AG04450 (cell line): ENCODE results near the gene OPCML. TPM values are rescaled to one million over a fixed set of nuclear protein-coding genes. Genes with fewer than 3 reads are reported as not detected.

Experiments used
- CTCF ChIA-PET: fragments of 300-600, 350-600 bp; formaldehyde crosslinking; extraction: SDS; loops from one replicate; lab custom pipeline; 2022; ENCODE audit warnings: antibody characterized with exemption, inconsistent platforms; lab: Charles Lee
- POLR2A ChIA-PET: fragments of 350-600 bp; formaldehyde crosslinking; extraction: SDS; loops from one replicate; lab custom pipeline; 2021; ENCODE audit warnings: antibody characterized with exemption, inconsistent platforms; lab: Yijun Ruan, JAX
- DNase-seq: peaks from one replicate; pipeline ENCODE4 v3.0.0-alpha.2; 2011; ENCODE audit warnings: low read depth, low spot score
- H3K27ac ChIP-seq: one replicate; pipeline ENCODE4 v1.5.1; 2012; ENCODE audit warnings: low read depth, low read length, control low read depth
- H3K27me3 ChIP-seq: one replicate; pipeline ENCODE4 v1.6.0; 2012; ENCODE audit warnings: low read length; ENCODE audit not compliant: control insufficient read depth, insufficient read depth
- H3K4me3 ChIP-seq: 2 replicates; pipeline ENCODE4 v1.5.1; 2011; ENCODE audit warnings: mild to moderate bottlenecking, low read depth, low read length, control low read depth
- H3K9me3 ChIP-seq: 2 replicates; pipeline ENCODE4 v1.5.1; 2012; ENCODE audit warnings: low read length; ENCODE audit not compliant: control insufficient read depth, insufficient read depth
- polyA plus RNA-seq: library from polyadenylated mRNA; depleted of rRNA; stranded (reverse); fragments of >200 nt; gene quantifications from 2 replicates; pipeline ENCODE4 v1.2.3, GENCODE V29; 2011
- TF ChIP-seq, protein P1 (sequence below): IDR thresholded peaks from 2 replicates; pipeline ENCODE4 v1.5.1; 2011; ENCODE audit warnings: low read depth, low read length, control low read depth, inconsistent platforms

The OPCML gene
- polyA plus RNA-seq, 1 experiment = 1.1 TPM

DNA sequence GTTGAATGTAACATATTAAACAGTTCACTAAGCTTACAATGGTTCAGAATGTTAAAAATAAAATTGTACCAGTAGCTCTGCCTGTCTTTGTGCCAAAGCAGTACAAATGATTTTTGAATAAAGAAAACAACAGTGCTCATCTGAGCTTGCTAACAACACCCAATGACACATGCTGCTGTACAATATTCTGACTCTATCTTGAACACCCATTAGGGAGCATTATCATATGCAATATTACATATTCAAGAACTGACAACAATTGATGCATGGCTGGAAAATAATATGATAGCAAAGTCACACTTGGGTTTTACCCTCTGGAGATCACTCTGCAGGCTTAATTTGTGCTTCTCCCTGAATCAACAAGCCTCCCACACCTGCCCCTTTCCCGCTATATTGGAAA lies 953.7 kb downstream of the OPCML start:
- CTCF ChIA-PET = interaction anchor here (1.0 kb wide), 1 partner anchor 362 kb away, joined by 3 read pairs; no protein-coding TSS in a partner anchor
- Histone ChIP-seq H3K27ac (no peak overlapping the region), H3K4me3 (no peak overlapping the region), H3K9me3 (no peaks in the 10 kb centered on the region), H3K27me3 (no peaks in the 10 kb centered on the region)
- POLR2A ChIA-PET = no interaction called here
- TF ChIP-seq, protein P1, sequence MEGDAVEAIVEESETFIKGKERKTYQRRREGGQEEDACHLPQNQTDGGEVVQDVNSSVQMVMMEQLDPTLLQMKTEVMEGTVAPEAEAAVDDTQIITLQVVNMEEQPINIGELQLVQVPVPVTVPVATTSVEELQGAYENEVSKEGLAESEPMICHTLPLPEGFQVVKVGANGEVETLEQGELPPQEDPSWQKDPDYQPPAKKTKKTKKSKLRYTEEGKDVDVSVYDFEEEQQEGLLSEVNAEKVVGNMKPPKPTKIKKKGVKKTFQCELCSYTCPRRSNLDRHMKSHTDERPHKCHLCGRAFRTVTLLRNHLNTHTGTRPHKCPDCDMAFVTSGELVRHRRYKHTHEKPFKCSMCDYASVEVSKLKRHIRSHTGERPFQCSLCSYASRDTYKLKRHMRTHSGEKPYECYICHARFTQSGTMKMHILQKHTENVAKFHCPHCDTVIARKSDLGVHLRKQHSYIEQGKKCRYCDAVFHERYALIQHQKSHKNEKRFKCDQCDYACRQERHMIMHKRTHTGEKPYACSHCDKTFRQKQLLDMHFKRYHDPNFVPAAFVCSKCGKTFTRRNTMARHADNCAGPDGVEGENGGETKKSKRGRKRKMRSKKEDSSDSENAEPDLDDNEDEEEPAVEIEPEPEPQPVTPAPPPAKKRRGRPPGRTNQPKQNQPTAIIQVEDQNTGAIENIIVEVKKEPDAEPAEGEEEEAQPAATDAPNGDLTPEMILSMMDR = no peak
- DNase-seq = no peak

DNA sequence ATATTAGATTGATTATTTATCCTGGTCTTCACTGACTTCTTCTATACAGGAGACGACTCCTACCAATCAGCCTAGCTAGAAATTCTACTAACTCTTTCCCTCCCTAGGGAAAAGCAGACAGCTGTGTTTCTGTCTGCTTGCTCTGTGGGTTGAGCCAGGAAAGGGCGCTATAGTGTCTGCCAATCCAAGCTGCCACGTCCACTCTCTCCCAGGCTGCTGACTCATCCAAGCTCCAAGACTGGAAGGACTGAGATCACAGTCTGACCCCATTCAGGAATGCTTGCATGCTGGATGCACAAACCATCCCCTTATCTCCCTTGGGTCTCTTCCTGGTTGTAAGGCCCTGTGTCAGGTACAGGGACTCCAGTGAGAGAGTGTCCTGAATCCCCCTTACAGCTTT lies 955.6 kb downstream of the OPCML start:
- POLR2A ChIA-PET = interaction anchor here (1.1 to 1.4 kb wide), 3 partner anchors 10 to 298 kb away, joined by 3 to 5 read pairs (median 3); no protein-coding TSS in a partner anchor
- Histone ChIP-seq H3K27ac (peak overlapping the region; percentile 42), H3K9me3 (no peaks in the 10 kb centered on the region), H3K4me3 (no peak overlapping the region), H3K27me3 (no peaks in the 10 kb centered on the region)
- CTCF ChIA-PET = interaction anchor here (0.6 to 1.7 kb wide), 3 partner anchors 15 to 364 kb away, joined by 3 to 9 read pairs (median 5); no protein-coding TSS in a partner anchor
- TF ChIP-seq, protein P1 = no peak
- peak; percentile 82 for DNase-seq

DNA sequence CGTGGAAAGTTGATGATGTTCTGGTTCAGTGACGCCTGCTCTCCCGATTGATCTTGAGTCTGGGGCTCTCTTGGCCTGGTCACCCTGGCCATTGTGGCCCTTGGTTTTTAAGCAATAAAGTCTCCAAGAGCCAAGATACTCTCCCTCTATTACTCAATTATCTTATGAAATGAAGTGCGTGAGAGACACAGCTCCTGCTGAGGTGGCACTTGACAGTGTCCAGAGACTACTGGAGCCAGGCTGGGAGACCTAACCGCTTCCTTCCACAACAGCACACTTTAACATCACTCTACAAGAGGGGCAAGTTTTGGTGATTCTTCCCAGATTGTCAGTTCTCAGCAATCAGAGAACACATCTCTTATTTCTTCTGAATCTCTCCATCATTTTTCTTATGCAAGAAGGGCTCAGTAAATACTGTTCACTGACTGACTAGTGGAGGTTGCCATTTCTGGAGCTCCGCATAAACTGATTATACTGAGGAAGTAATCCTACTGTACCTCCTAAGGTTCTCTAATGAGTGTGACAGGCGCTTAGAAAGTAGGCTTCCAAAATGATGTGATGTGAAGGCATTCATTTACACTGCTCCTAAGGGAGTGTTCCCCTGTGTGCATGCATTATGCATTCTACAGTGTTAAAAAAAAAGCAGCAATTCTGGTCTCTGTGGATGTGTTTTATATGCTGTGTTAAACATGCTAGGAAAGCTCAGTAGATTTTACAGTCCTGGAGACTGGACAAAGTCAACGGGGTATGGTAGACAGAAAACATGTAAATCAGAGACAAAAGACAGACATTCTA lies 968.0 kb downstream of the OPCML start:
- no peaks in the 10 kb centered on the region for H3K27me3 ChIP-seq
- no peak overlapping the region for H3K4me3 ChIP-seq
- POLR2A ChIA-PET = no interaction called here
- TF ChIP-seq, protein P1 = no peak
- DNase-seq = no peak
- CTCF ChIA-PET = no interaction called here
- no peak overlapping the region for H3K27ac ChIP-seq
- peaks cover 4% of the 10 kb centered on the region; the same call in 1 of the 2 replicates for H3K9me3 ChIP-seq

GRCh38 chr11:132563050-132563449 lies 969.3 kb downstream of the OPCML start:
- TF ChIP-seq, protein P1 = no peak
- H3K9me3 ChIP-seq = no peaks in the 10 kb centered on the region
- H3K27me3 ChIP-seq = no peaks in the 10 kb centered on the region
- ChIA-PET CTCF (no interaction called here), POLR2A (no interaction called here)
- H3K4me3 ChIP-seq = no peak overlapping the region
- no peak for DNase-seq
- no peak overlapping the region for H3K27ac ChIP-seq

DNA sequence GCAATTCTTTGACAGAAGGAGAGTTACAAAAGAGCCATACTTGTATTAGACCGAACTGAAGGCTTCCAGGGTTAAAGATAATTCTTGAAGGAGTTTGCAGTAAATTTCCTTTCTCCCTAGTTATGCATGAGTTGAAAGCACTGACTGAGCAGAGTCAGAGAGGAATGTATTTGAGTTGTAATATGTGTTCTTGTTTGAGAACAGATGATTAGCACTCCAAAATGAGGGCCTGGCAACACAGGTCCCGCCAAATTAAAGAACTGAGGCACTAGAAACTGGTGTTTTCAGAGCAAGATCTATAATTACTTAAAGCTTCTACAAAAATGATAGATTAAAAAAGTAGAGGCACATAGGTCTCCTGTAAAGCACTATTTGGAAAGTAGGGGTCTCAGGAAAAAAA lies 970.4 kb downstream of the OPCML start:
- Histone ChIP-seq H3K4me3 (no peak overlapping the region), H3K27me3 (no peaks in the 10 kb centered on the region), H3K27ac (no peak overlapping the region), H3K9me3 (no peaks in the 10 kb centered on the region)
- ChIA-PET CTCF (interaction anchor here (0.6 to 0.7 kb wide), 3 partner anchors 30 to 379 kb away, joined by 3 to 15 read pairs (median 6); no protein-coding TSS in a partner anchor), POLR2A (no interaction called here)
- DNase-seq = no peak
- TF ChIP-seq, protein P1 = no peak
